ENCODE data around the gene CDC20B. TPM values are rescaled to one million over a fixed set of nuclear protein-coding genes. Genes with fewer than 3 reads are reported as not detected.
A peak's percentile ranks its signal among the peaks of the same experiment; 100 is the strongest.

CDC20B gene
- 0.31 TPM for total RNA-seq

GRCh38 chr5:55172937-55173686 is at the start of gene CDC20B:
TSS of gene CDC20B (minus strand) at chr5:55173177. CDS start at chr5:55173000, 177 bp downstream.

GRCh38 chr5:55159763-55160492 is 13.0 kb downstream of the CDC20B start, which contains the start of gene GPX8:
TSS of gene GPX8 (plus strand) at chr5:55160171. CDS start at chr5:55160193, 22 bp downstream.

DNA sequence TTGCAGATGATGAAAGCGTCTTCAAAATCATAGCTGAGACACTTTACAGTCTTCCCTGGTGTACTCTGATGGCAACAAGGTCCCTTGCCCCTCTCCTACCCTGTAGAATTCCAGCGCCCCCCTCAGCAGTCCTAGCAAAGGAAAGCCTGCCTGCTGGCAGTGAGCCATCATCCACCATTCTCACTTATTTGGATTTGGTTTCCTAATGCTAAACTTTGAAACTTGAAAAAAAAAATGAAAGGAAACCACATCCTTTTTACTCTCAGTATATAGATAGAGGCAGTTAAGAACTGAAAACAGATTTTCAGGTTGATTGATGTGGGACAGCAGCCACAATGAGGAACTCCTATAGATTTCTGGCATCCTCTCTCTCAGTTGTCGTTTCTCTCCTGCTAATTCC is 70.6 kb downstream of the CDC20B start, which contains the start of gene GZMA:
Gene GZMA, plus strand, starts transcription at position 299 of the 400 bp plus-strand sequence. Its CDS starts 37 bp downstream, at position 336.

Small RNA genes lying within 50 kb of the gene (small RNA-seq; reads per million reads assigned to genes)
- 27.0 reads per million, percentile 93 among the genes with 10 or more reads in this experiment for gene MIR449A (ENCODE audit: low replicate concordance)
- gene MIR449B (ENCODE audit: low replicate concordance) = 0.67 reads per million, percentile 58 among the genes with 10 or more reads in this experiment
- 25.7 reads per million, percentile 93 among the genes with 10 or more reads in this experiment for gene MIR449C (ENCODE audit: low replicate concordance)

Other genes starting within 250 kb of the CDC20B start
- gene ESM1, start 187.6 kb downstream of the CDC20B start, total RNA-seq = not detected
- gene GZMK, start 148.9 kb downstream of the CDC20B start, total RNA-seq = not detected
- not detected for gene GZMA, start 70.5 kb downstream of the CDC20B start, total RNA-seq
- 0.63 TPM for gene GPX8, start 13.0 kb downstream of the CDC20B start, total RNA-seq
- not detected for gene MCIDAS, start 54.1 kb upstream of the CDC20B start, total RNA-seq
- not detected for gene CCNO, start 60.4 kb upstream of the CDC20B start, total RNA-seq
- gene DHX29, start 134.5 kb upstream of the CDC20B start, total RNA-seq = 51.0 TPM
- gene MTREX, start 134.8 kb upstream of the CDC20B start, total RNA-seq = 118 TPM